Trophoblast cell (in vitro differentiated cells and primary cell): ENCODE data around the gene BAIAP2.

Source experiments
- DNase-seq, 2 donors: peaks; one replicate each; pipeline ENCODE4 v3.0.0-alpha.2; 2016
- H2AFZ ChIP-seq: 2 replicates; pipeline ENCODE4 v1.6.1; 2013; ENCODE audit warnings: low read length, moderate library complexity, mild to moderate bottlenecking; ENCODE audit not compliant: insufficient read depth, poor library complexity
- H2AK5ac ChIP-seq: 2 replicates; pipeline ENCODE4 v1.6.1; 2013; ENCODE audit warnings: mild to moderate bottlenecking, low read length
- H2BK120ac ChIP-seq: 2 replicates; pipeline ENCODE4 v1.6.1; 2013; ENCODE audit warnings: low read length, mild to moderate bottlenecking, moderate library complexity; ENCODE audit not compliant: insufficient read depth, poor library complexity
- H2BK12ac ChIP-seq: 2 replicates; pipeline ENCODE4 v1.6.1; 2013; ENCODE audit warnings: mild to moderate bottlenecking, low read length, moderate library complexity
- H2BK5ac ChIP-seq: 2 replicates; pipeline ENCODE4 v1.6.1; 2013; ENCODE audit warnings: low read length, low read depth, moderate library complexity, mild to moderate bottlenecking; ENCODE audit not compliant: poor library complexity
- H3K14ac ChIP-seq: 2 replicates; pipeline ENCODE4 v1.6.1; 2013; ENCODE audit warnings: mild to moderate bottlenecking, low read length
- H3K18ac ChIP-seq: 2 replicates; pipeline ENCODE4 v1.6.1; 2013; ENCODE audit warnings: mild to moderate bottlenecking, low read length
- H3K23ac ChIP-seq: 2 replicates; pipeline ENCODE4 v1.6.1; 2013; ENCODE audit warnings: low read length
- H3K27ac ChIP-seq: 2 replicates; pipeline ENCODE4 v1.5.1; 2013; ENCODE audit warnings: low read depth, mild to moderate bottlenecking, inconsistent platforms, low read length, moderate library complexity
- H3K27me3 ChIP-seq: 2 replicates; pipeline ENCODE4 v1.6.1; 2013; ENCODE audit warnings: inconsistent platforms, mild to moderate bottlenecking, low read length, moderate library complexity; ENCODE audit not compliant: insufficient read depth
- H3K36me3 ChIP-seq, 2 experiments: 1 replicate in 1 of 2; 2 replicates in 1 of 2; pipeline ENCODE4 v1.6.1; 2013; ENCODE audit warnings: low read length in 2 of 2, mild to moderate bottlenecking in 2 of 2, moderate library complexity in 1 of 2; ENCODE audit not compliant: insufficient read depth in 2 of 2, control insufficient read depth in 1 of 2
- H3K4ac ChIP-seq: 2 replicates; pipeline ENCODE4 v1.6.1; 2013; ENCODE audit warnings: low read depth, mild to moderate bottlenecking, low read length, moderate library complexity
- H3K4me1 ChIP-seq, 2 experiments: 1 replicate in 1 of 2; 2 replicates in 1 of 2; pipeline ENCODE4 v1.6.1; 2013; ENCODE audit warnings: low read length in 2 of 2, mild to moderate bottlenecking in 2 of 2, moderate library complexity in 1 of 2; ENCODE audit not compliant: insufficient read depth in 2 of 2, control insufficient read depth in 1 of 2
- H3K4me2 ChIP-seq: 2 replicates; pipeline ENCODE4 v1.6.1; 2013; ENCODE audit warnings: inconsistent platforms, mild to moderate bottlenecking, low read length, moderate library complexity
- H3K4me3 ChIP-seq: 2 replicates; pipeline ENCODE4 v1.5.1; 2013; ENCODE audit warnings: mild to moderate bottlenecking, low read depth, low read length, inconsistent platforms
- H3K79me1 ChIP-seq: one replicate; pipeline ENCODE4 v1.6.1; 2013; ENCODE audit warnings: low read length
- H3K79me2 ChIP-seq: 2 replicates; pipeline ENCODE4 v1.6.1; 2013; ENCODE audit warnings: low read length, mild to moderate bottlenecking; ENCODE audit not compliant: control insufficient read depth, insufficient read depth, poor library complexity
- H3K9ac ChIP-seq: 2 replicates; pipeline ENCODE4 v1.6.1; 2013; ENCODE audit warnings: mild to moderate bottlenecking, low read length
- H3K9me3 ChIP-seq: 2 replicates; pipeline ENCODE4 v1.6.1; 2013; ENCODE audit warnings: low read depth, mild to moderate bottlenecking, control low read depth, inconsistent platforms, low read length; ENCODE audit not compliant: insufficient read depth
- H4K12ac ChIP-seq: 2 replicates; pipeline ENCODE4 v1.6.1; 2013; ENCODE audit warnings: low read depth, mild to moderate bottlenecking, low read length, moderate library complexity
- H4K8ac ChIP-seq: 2 replicates; pipeline ENCODE4 v1.6.1; 2013; ENCODE audit warnings: low read depth, mild to moderate bottlenecking, low read length, moderate library complexity
- H4K91ac ChIP-seq: one replicate; pipeline ENCODE4 v1.6.1; 2013; ENCODE audit warnings: low read depth, mild to moderate bottlenecking, low read length, moderate library complexity
- WGBS: extraction: QIAGEN DNeasy Blood & Tissue Kit; methylation state at CpG from one replicate; pipeline ENCODE4 v1.1.7; 2013; ENCODE audit warnings: missing lambda C conversion rate; ENCODE audit not compliant: insufficient read length, insufficient coverage; ENCODE audit errors: extremely low coverage; 5-methylcytosine and 5-hydroxymethylcytosine counted together

Gene BAIAP2

DNA sequence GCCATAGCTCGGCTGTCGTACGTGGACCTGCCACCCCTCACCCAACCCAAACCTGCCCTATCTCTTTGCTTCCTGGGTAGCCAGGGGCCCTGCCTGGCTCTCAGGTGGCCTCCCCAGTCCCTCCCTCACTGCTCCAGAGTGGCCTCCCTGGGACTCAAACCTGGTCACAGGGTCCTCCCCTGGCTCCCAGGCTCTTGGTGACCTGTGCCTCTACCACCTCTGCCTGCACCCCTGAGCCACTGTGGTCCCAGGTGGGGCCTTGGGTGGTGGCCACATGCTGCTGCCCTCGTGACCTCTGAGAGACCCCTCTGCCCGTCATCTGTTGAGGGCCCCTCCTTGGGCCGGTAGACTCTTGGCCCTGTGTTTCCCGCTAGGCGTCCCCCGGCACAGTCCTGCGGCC lies 65.7 kb downstream of the BAIAP2 start:
- H3K23ac ChIP-seq: no peak overlapping the region
- H3K18ac ChIP-seq: no peak overlapping the region
- no peak overlapping the region for H4K8ac ChIP-seq
- H3K9me3 ChIP-seq: peaks cover 4% of the 10 kb centered on the region
- peaks cover 2% of the 10 kb centered on the region for H3K79me2 ChIP-seq
- H4K12ac ChIP-seq: no peak overlapping the region
- H3K4me3 ChIP-seq: no peak overlapping the region
- no peak overlapping the region for H2BK120ac ChIP-seq
- H3K27me3 ChIP-seq: no peaks in the 10 kb centered on the region
- H3K4ac ChIP-seq: no peak overlapping the region
- WGBS: no CpG with 5 or more reads among the region's 10 CpGs
- no peak overlapping the region for H3K9ac ChIP-seq
- no peak overlapping the region for H2BK12ac ChIP-seq
- no peak for DNase-seq
- no peak overlapping the region for H2AFZ ChIP-seq
- no peak overlapping the region for H3K27ac ChIP-seq
- H3K79me1 ChIP-seq: peaks cover 8% of the 10 kb centered on the region
- no peak overlapping the region for H3K14ac ChIP-seq
- no peak overlapping the region for H4K91ac ChIP-seq
- H3K4me2 ChIP-seq: no peak overlapping the region
- H3K36me3 ChIP-seq: peaks cover 52 to 62% of the 10 kb centered on the region in 2 experiments
- peaks cover 19 to 22% of the 10 kb centered on the region in 2 experiments for H3K4me1 ChIP-seq
- H2AK5ac ChIP-seq: no peak overlapping the region
- no peak overlapping the region for H2BK5ac ChIP-seq

- Histone ChIP-seq H3K14ac (no peak overlapping the region), H4K91ac (no peak overlapping the region), H3K27ac (no peak overlapping the region), H4K12ac (no peak overlapping the region), H2BK120ac (no peak overlapping the region), H3K79me1 (peaks cover 6% of the 10 kb centered on the region), H3K18ac (no peak overlapping the region), H3K9me3 (no peaks in the 10 kb centered on the region), H3K27me3 (no peaks in the 10 kb centered on the region), H2AK5ac (no peak overlapping the region), H3K4me2 (no peak overlapping the region), H2BK5ac (no peak overlapping the region), H3K36me3 (peaks cover 58 to 67% of the 10 kb centered on the region in 2 experiments), H3K4ac (no peak overlapping the region), H4K8ac (no peak overlapping the region), H3K4me1 (peaks cover 11 to 13% of the 10 kb centered on the region in 2 experiments), H2BK12ac (no peak overlapping the region), H3K4me3 (no peak overlapping the region), H3K23ac (no peak overlapping the region), H2AFZ (no peak overlapping the region), H3K9ac (no peak overlapping the region), H3K79me2 (peaks cover 2% of the 10 kb centered on the region)
- DNase-seq: peak; percentile 94 to 95
- no CpG with 5 or more reads among the region's 33 CpGs for WGBS
Observed at GRCh38 chr17:81101614-81102306, 66.8 kb downstream of the BAIAP2 start.

- Histone ChIP-seq H3K79me2 (no peaks in the 10 kb centered on the region), H2BK5ac (no peak overlapping the region), H3K4ac (no peak overlapping the region), H3K36me3 (peaks cover 64 to 72% of the 10 kb centered on the region in 2 experiments), H3K9ac (no peak overlapping the region), H2BK120ac (no peak overlapping the region), H2AK5ac (no peak overlapping the region), H3K79me1 (peaks cover 2% of the 10 kb centered on the region), H2BK12ac (no peak overlapping the region), H3K4me3 (no peak overlapping the region), H4K8ac (no peak overlapping the region), H4K12ac (no peak overlapping the region), H3K9me3 (no peaks in the 10 kb centered on the region), H3K23ac (no peak overlapping the region), H2AFZ (no peak overlapping the region), H3K14ac (no peak overlapping the region), H4K91ac (no peak overlapping the region), H3K27ac (no peak overlapping the region), H3K18ac (no peak overlapping the region), H3K27me3 (no peaks in the 10 kb centered on the region), H3K4me2 (no peak overlapping the region), H3K4me1 (peaks cover 5 to 7% of the 10 kb centered on the region in 2 experiments)
- no CpG with 5 or more reads among the region's 12 CpGs for WGBS
- no peak for DNase-seq
Observed at GRCh38 chr17:81102352-81102751, 67.4 kb downstream of the BAIAP2 start.

DNA sequence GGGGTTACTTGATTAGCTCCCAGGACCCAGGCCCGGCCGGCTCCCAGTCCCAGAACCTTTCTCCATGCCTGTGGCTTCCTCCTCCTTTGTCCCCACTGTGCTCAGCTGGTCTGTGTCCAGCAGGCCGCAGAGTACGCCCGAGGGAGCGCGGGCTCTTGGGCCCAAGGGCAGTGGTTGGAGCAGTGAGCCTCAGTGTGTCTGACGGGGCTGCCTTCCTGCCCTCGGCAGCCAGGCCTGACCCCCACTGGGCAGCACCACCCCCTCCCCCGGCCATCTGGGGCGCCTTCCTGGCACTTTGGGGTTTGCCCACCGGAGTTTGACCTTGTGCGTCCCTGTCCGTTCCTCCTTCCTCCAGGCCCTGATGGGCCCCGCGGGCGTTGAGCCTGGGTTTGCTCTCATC lies 67.9 kb downstream of the BAIAP2 start:
- no CpG with 5 or more reads among the region's 17 CpGs for WGBS
- H4K8ac ChIP-seq: no peak overlapping the region
- H2BK120ac ChIP-seq: no peak overlapping the region
- no peaks in the 10 kb centered on the region for H3K79me1 ChIP-seq
- no peak overlapping the region for H2AFZ ChIP-seq
- H3K9ac ChIP-seq: no peak overlapping the region
- no peak overlapping the region for H3K4ac ChIP-seq
- DNase-seq: no peak
- peaks cover 69 to 75% of the 10 kb centered on the region in 2 experiments for H3K36me3 ChIP-seq
- no peak overlapping the region for H4K91ac ChIP-seq
- no peak overlapping the region for H4K12ac ChIP-seq
- H3K4me3 ChIP-seq: no peak overlapping the region
- no peak overlapping the region for H3K23ac ChIP-seq
- no peak overlapping the region for H3K14ac ChIP-seq
- H3K18ac ChIP-seq: no peak overlapping the region
- H3K79me2 ChIP-seq: no peaks in the 10 kb centered on the region
- no peak overlapping the region for H2BK5ac ChIP-seq
- H3K27me3 ChIP-seq: no peaks in the 10 kb centered on the region
- no peak overlapping the region for H2BK12ac ChIP-seq
- H3K27ac ChIP-seq: no peak overlapping the region
- no peak overlapping the region for H3K4me2 ChIP-seq
- peaks cover under 1 to 2% of the 10 kb centered on the region in 2 experiments for H3K4me1 ChIP-seq
- no peak overlapping the region for H2AK5ac ChIP-seq
- H3K9me3 ChIP-seq: no peaks in the 10 kb centered on the region
